ENCODE measurements around the gene REV3L.
A peak's percentile ranks its signal among the peaks of the same experiment; 100 is the strongest.
"Not testable (repeated sequence)": the region's sequence is repeated elsewhere in the genome, so short reads cannot be mapped to it uniquely, and the experiment has no call there.

Gene REV3L

GRCh38 chr6:111258615-111259088 is 224.4 kb downstream of the REV3L start:
- TF ChIP-seq CTCF (IDR thresholded peaks at IDR 0.05; ENCODE audit: insufficient read depth, low read depth, low read length, missing control alignments), result no peak
- no peak for DNase-seq (ENCODE audit: low read depth)
- peak overlapping the region; percentile 33 for H3K4me3 ChIP-seq (ENCODE audit: low read length)

GRCh38 chr6:111258010-111258409 is 225.0 kb downstream of the REV3L start:
- H3K4me3 ChIP-seq (ENCODE audit: low read length), result no peak overlapping the region
- no peak for TF ChIP-seq CTCF (IDR thresholded peaks at IDR 0.05; ENCODE audit: insufficient read depth, low read depth, low read length, missing control alignments)
- no peak for DNase-seq (ENCODE audit: low read depth)

GRCh38 chr6:111256646-111257045 is 226.4 kb downstream of the REV3L start:
- H3K4me3 ChIP-seq (ENCODE audit: low read length), result no peak overlapping the region
- no peak for DNase-seq (ENCODE audit: low read depth)
- peak; percentile 6 for TF ChIP-seq CTCF (IDR thresholded peaks at IDR 0.05; ENCODE audit: insufficient read depth, low read depth, low read length, missing control alignments)

GRCh38 chr6:111255838-111256237 is 227.2 kb downstream of the REV3L start:
- DNase-seq (ENCODE audit: low read depth); H3K4me3 ChIP-seq (ENCODE audit: low read length): not testable (repeated sequence)

- no peak overlapping the region for H3K4me3 ChIP-seq (ENCODE audit: low read length)
- no peak for DNase-seq (ENCODE audit: low read depth)
- no peak for TF ChIP-seq CTCF (IDR thresholded peaks at IDR 0.05; ENCODE audit: insufficient read depth, low read depth, low read length, missing control alignments)
Observed at GRCh38 chr6:111254779-111255166, 228.2 kb downstream of the REV3L start.

- TF ChIP-seq CTCF (IDR thresholded peaks at IDR 0.05; ENCODE audit: insufficient read depth, low read depth, low read length, missing control alignments), result no peak
- no peak overlapping the region for H3K4me3 ChIP-seq (ENCODE audit: low read length)
- DNase-seq (ENCODE audit: low read depth), result no peak
Observed at GRCh38 chr6:111254004-111254778, 228.8 kb downstream of the REV3L start.

- no peak for DNase-seq (ENCODE audit: low read depth)
- H3K4me3 ChIP-seq (ENCODE audit: low read length), result no peak overlapping the region
- TF ChIP-seq CTCF (IDR thresholded peaks at IDR 0.05; ENCODE audit: insufficient read depth, low read depth, low read length, missing control alignments), result no peak
Observed at GRCh38 chr6:111252726-111253125, 230.3 kb downstream of the REV3L start.

Data from epithelial cell of esophagus (primary cell).